Dermis microvascular lymphatic vessel endothelial cell (primary cell): ENCODE data around the gene DYRK3. TPM values are rescaled to one million over a fixed set of nuclear protein-coding genes. Genes with fewer than 3 reads are reported as not detected.

Experiments
- total RNA-seq: library from RNA; depleted of rRNA; stranded (reverse); fragments of >200 nt; gene quantifications from 2 replicates; pipeline ENCODE4 v1.2.1, GENCODE V29; 2014

The DYRK3 gene
- total RNA-seq, 1 donor from 2014 or later: 15.5 TPM

Other genes with a start within 250 kb of the DYRK3 start
- 22.8 and 24.5 TPM in 2 replicates for gene IKBKE, start 165.1 kb upstream of the DYRK3 start, total RNA-seq
- gene RASSF5, start 128.0 kb upstream of the DYRK3 start, total RNA-seq: 0.13 TPM in 2 replicates
- 41.2 and 45.5 TPM in 2 replicates for gene EIF2D, start 23.1 kb upstream of the DYRK3 start, total RNA-seq
- gene MAPKAPK2, start 49.4 kb downstream of the DYRK3 start, total RNA-seq: 27.0 and 46.1 TPM in 2 replicates
- not detected in 2 replicates for gene IL19, start 135.2 kb downstream of the DYRK3 start, total RNA-seq
- gene IL10, start 137.0 kb downstream of the DYRK3 start, total RNA-seq: not detected in 2 replicates
- not detected in 2 replicates for gene IL20, start 230.1 kb downstream of the DYRK3 start, total RNA-seq